ENCODE results near the gene DYRK1A.

- TF ChIP-seq, protein P1, sequence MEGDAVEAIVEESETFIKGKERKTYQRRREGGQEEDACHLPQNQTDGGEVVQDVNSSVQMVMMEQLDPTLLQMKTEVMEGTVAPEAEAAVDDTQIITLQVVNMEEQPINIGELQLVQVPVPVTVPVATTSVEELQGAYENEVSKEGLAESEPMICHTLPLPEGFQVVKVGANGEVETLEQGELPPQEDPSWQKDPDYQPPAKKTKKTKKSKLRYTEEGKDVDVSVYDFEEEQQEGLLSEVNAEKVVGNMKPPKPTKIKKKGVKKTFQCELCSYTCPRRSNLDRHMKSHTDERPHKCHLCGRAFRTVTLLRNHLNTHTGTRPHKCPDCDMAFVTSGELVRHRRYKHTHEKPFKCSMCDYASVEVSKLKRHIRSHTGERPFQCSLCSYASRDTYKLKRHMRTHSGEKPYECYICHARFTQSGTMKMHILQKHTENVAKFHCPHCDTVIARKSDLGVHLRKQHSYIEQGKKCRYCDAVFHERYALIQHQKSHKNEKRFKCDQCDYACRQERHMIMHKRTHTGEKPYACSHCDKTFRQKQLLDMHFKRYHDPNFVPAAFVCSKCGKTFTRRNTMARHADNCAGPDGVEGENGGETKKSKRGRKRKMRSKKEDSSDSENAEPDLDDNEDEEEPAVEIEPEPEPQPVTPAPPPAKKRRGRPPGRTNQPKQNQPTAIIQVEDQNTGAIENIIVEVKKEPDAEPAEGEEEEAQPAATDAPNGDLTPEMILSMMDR (IDR thresholded peaks at IDR 0.05 in 2 of 3, conservative IDR thresholded peaks at IDR 0.05 in 1 of 3; ENCODE audit: control insufficient read depth in 2 of 3, extremely low read depth in 1 of 3, insufficient read depth in 1 of 3, low read depth in 3 of 3, low read length in 3 of 3) = no peak
- TF ChIP-seq POLR2A (IDR thresholded peaks at IDR 0.05; ENCODE audit: low read depth, low read length) = no peak
- TF ChIP-seq POLR2AphosphoS2 (IDR thresholded peaks at IDR 0.05; ENCODE audit: low read depth, low read length) = no peak
- no peak for TF ChIP-seq SPI1 (IDR thresholded peaks at IDR 0.05; ENCODE audit: borderline replicate concordance, insufficient read depth, low read depth, low read length)
- TF ChIP-seq, protein P2, sequence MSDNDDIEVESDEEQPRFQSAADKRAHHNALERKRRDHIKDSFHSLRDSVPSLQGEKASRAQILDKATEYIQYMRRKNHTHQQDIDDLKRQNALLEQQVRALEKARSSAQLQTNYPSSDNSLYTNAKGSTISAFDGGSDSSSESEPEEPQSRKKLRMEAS (IDR thresholded peaks at IDR 0.05; ENCODE audit: low read depth, low read length) = no peak
- no peak for TF ChIP-seq MYC (IDR thresholded peaks at IDR 0.05; ENCODE audit: insufficient read depth, insufficient read length, insufficient replicate concordance, low read length, severe bottlenecking)
- TF ChIP-seq JUNB (IDR thresholded peaks at IDR 0.05) = no peak
- no peak for TF ChIP-seq ATF7 (IDR thresholded peaks at IDR 0.05; ENCODE audit: low read depth)
- no peak for TF ChIP-seq CHD1 (IDR thresholded peaks at IDR 0.05; ENCODE audit: low read depth, low read length)
Observed at GRCh38 chr21:37415939-37416338, 49.4 kb downstream of the DYRK1A start.

Data from GM12878 (cell line).